22Rv1 (cell line): ENCODE data around the gene DPP8.
"Not testable (repeated sequence)": the region's sequence is repeated elsewhere in the genome, so short reads cannot be mapped to it uniquely, and the experiment has no call there.

Experiments
- H3K27ac ChIP-seq: fragments of 450-650 bp; 2 replicates; pipeline ENCODE4 v1.5.1; 2017
- CTCF ChIP-seq: fragments of 450-650 bp; IDR thresholded peaks from 2 replicates; pipeline ENCODE4 v1.5.1; 2017; ENCODE audit warnings: mild to moderate bottlenecking
- ZFX ChIP-seq: fragments of 450-650 bp; IDR thresholded peaks from 2 replicates; pipeline ENCODE4 v1.6.1; 2017; ENCODE audit warnings: antibody characterized with exemption, borderline replicate concordance

The DPP8 gene

GRCh38 chr15:65470866-65471265, 46.6 kb downstream of the DPP8 start:
- H3K27ac ChIP-seq: no peak overlapping the region
- TF ChIP-seq CTCF (no peak), ZFX (no peak)

- TF ChIP-seq CTCF (no peak), ZFX (no peak)
- no peak overlapping the region for H3K27ac ChIP-seq
These were observed 49.1 kb downstream of the DPP8 start for GRCh38 chr15:65468229-65468909.

- H3K27ac ChIP-seq: no peak overlapping the region
- TF ChIP-seq CTCF (no peak), ZFX (no peak)
These were observed 50.6 kb downstream of the DPP8 start for GRCh38 chr15:65466901-65467300.

- not testable (repeated sequence) for H3K27ac ChIP-seq
These were observed 54.4 kb downstream of the DPP8 start for GRCh38 chr15:65463096-65463495.

GRCh38 chr15:65460741-65461347, 56.6 kb downstream of the DPP8 start:
- no peak for TF ChIP-seq ZFX
- no peak for TF ChIP-seq CTCF
- no peak overlapping the region for H3K27ac ChIP-seq

GRCh38 chr15:65455256-65455655, 62.2 kb downstream of the DPP8 start:
- H3K27ac ChIP-seq: not testable (repeated sequence)

- no peak overlapping the region for H3K27ac ChIP-seq
- TF ChIP-seq ZFX (no peak), CTCF (no peak)
These were observed 65.5 kb downstream of the DPP8 start for GRCh38 chr15:65451989-65452388.

- TF ChIP-seq CTCF (no peak), ZFX (no peak)
- H3K27ac ChIP-seq: no peak overlapping the region
These were observed 66.9 kb downstream of the DPP8 start for GRCh38 chr15:65450556-65450955.
